HEK293T (cell line): ENCODE measurements around the gene BRPF1.

ENCODE experiments used
- CTCF ChIA-PET: fragments of 350-600 bp; formaldehyde crosslinking; extraction: SDS; loops from one replicate; lab custom pipeline; 2021; ENCODE audit warnings: antibody characterized with exemption, inconsistent platforms; lab: Yijun Ruan, JAX
- POLR2A ChIA-PET: fragments of 350-600 bp; formaldehyde crosslinking; extraction: SDS; loops from one replicate; lab custom pipeline; 2020; ENCODE audit warnings: antibody characterized with exemption, inconsistent platforms; lab: Yijun Ruan, JAX
- DNase-seq: peaks from one replicate; pipeline ENCODE4 v3.0.0; 2012; ENCODE audit warnings: mixed read lengths; ENCODE audit errors: extremely low spot score
- ARNT ChIP-seq: fragments of 450-650 bp; IDR thresholded peaks from 2 replicates; pipeline ENCODE4 v1.6.1; 2017; ENCODE audit warnings: mild to moderate bottlenecking
- BHLHE40 ChIP-seq: fragments of 450-650 bp; IDR thresholded peaks from 2 replicates; pipeline ENCODE4 v1.6.1; 2016; ENCODE audit warnings: mild to moderate bottlenecking, moderate library complexity, borderline replicate concordance
- CTBP1 ChIP-seq: fragments of 450-650 bp; IDR thresholded peaks from 2 replicates; pipeline ENCODE4 v1.6.1; 2016; ENCODE audit warnings: borderline replicate concordance
- ELF4 ChIP-seq: fragments of 450-650 bp; IDR thresholded peaks from 2 replicates; pipeline ENCODE4 v1.6.1; 2017; ENCODE audit warnings: antibody characterized with exemption
- FOXA1 ChIP-seq: fragments of 450-650 bp; IDR thresholded peaks from 2 replicates; pipeline ENCODE4 v1.6.1; 2016; ENCODE audit warnings: mild to moderate bottlenecking
- FOXK2 ChIP-seq: fragments of 450-650 bp; IDR thresholded peaks from 2 replicates; pipeline ENCODE4 v1.6.1; 2016; ENCODE audit warnings: mild to moderate bottlenecking
- FOXM1 ChIP-seq: fragments of 450-650 bp; IDR thresholded peaks from 2 replicates; pipeline ENCODE4 v1.6.1; 2017; ENCODE audit warnings: mild to moderate bottlenecking, borderline replicate concordance
- HDGF ChIP-seq: fragments of 450-650 bp; IDR thresholded peaks from 2 replicates; pipeline ENCODE4 v1.6.1; 2017; ENCODE audit warnings: antibody characterized with exemption, borderline replicate concordance
- L3MBTL2 ChIP-seq: fragments of 450-650 bp; conservative IDR thresholded peaks from 2 replicates; pipeline ENCODE4 v1.6.1; 2016; ENCODE audit warnings: mild to moderate bottlenecking
- LEF1 ChIP-seq: fragments of 450-650 bp; IDR thresholded peaks from 2 replicates; pipeline ENCODE4 v1.6.1; 2017; ENCODE audit warnings: mild to moderate bottlenecking, borderline replicate concordance
- NFRKB ChIP-seq: fragments of 450-650 bp; IDR thresholded peaks from 2 replicates; pipeline ENCODE4 v1.6.1; 2016; ENCODE audit warnings: mild to moderate bottlenecking, moderate library complexity
- SP1 ChIP-seq: fragments of 450-650 bp; IDR thresholded peaks from 2 replicates; pipeline ENCODE4 v1.6.1; 2017
- SUZ12 ChIP-seq: fragments of 450-650 bp; IDR thresholded peaks from 2 replicates; pipeline ENCODE4 v1.6.1; 2016; ENCODE audit warnings: mild to moderate bottlenecking
- TARDBP ChIP-seq: fragments of 450-650 bp; IDR thresholded peaks from 2 replicates; pipeline ENCODE4 v1.6.1; 2016
- ZNF384 ChIP-seq: fragments of 450-650 bp; IDR thresholded peaks from 2 replicates; pipeline ENCODE4 v1.6.1; 2016
- TF ChIP-seq, protein P1 (sequence below): fragments of 450-650 bp; IDR thresholded peaks from 2 replicates; pipeline ENCODE4 v1.6.1; 2016

Gene BRPF1

DNA sequence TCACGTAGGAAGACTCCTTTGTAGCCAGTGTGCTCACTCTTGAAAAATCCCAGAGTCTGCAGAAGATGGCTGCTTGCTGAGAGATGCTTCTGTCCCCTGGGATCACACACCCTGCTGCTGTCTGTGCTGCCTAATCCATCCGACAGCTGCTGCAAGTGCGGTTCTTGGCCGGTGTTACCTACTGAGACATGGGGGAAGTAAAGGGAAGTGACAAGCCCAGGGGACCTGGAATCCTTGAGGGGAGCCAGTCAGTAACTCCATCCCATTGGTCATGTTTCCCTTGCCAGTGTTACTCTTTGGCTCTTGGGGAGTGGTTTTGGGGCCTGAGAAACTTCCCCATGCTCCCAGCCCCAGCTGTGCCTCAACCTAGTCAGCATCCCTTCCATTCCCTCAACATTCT lies 36.2 kb upstream of the BRPF1 start:
- no peak for DNase-seq
- ChIA-PET CTCF (no interaction called here), POLR2A (interaction anchor here (1.5 kb wide), 1 partner anchor 8 kb away, joined by 5 read pairs; the partner anchor contains the start of gene CPNE9)
- TF ChIP-seq TARDBP = no peak
- no peak for TF ChIP-seq ARNT
- TF ChIP-seq NFRKB = no peak
- no peak for TF ChIP-seq ELF4
- no peak for TF ChIP-seq BHLHE40
- TF ChIP-seq FOXK2 = no peak
- no peak for TF ChIP-seq FOXA1
- TF ChIP-seq CTBP1 = no peak
- TF ChIP-seq, protein P1, sequence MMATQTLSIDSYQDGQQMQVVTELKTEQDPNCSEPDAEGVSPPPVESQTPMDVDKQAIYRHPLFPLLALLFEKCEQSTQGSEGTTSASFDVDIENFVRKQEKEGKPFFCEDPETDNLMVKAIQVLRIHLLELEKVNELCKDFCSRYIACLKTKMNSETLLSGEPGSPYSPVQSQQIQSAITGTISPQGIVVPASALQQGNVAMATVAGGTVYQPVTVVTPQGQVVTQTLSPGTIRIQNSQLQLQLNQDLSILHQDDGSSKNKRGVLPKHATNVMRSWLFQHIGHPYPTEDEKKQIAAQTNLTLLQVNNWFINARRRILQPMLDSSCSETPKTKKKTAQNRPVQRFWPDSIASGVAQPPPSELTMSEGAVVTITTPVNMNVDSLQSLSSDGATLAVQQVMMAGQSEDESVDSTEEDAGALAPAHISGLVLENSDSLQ = no peak
- no peak for TF ChIP-seq HDGF
- no peak for TF ChIP-seq ZNF384
- TF ChIP-seq L3MBTL2 = no peak
- TF ChIP-seq FOXM1 = no peak
- no peak for TF ChIP-seq LEF1
- TF ChIP-seq SUZ12 = no peak
- TF ChIP-seq SP1 = no peak

DNA sequence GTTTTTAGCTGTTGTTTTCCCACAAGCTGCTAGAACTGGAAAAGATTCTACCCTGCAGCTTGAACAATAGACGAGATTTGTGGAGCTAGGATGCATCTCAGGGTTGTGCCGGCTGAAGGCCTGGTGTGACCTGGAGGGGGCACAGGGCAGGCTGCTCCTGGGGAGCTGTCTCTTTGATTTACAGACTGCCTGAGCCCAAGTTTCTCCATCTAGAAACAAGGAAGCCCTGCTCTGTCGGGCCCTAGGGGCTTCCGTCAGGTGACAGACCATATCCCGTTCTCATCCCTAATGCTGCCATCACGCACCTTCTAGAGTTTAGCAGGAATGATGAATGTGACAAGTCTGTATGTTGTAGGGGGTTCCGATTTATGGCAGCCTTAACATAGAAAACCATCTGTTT lies 35.8 kb upstream of the BRPF1 start:
- ChIA-PET CTCF (no interaction called here), POLR2A (no interaction called here)
- DNase-seq = no peak
- TF ChIP-seq FOXK2 = no peak

DNA sequence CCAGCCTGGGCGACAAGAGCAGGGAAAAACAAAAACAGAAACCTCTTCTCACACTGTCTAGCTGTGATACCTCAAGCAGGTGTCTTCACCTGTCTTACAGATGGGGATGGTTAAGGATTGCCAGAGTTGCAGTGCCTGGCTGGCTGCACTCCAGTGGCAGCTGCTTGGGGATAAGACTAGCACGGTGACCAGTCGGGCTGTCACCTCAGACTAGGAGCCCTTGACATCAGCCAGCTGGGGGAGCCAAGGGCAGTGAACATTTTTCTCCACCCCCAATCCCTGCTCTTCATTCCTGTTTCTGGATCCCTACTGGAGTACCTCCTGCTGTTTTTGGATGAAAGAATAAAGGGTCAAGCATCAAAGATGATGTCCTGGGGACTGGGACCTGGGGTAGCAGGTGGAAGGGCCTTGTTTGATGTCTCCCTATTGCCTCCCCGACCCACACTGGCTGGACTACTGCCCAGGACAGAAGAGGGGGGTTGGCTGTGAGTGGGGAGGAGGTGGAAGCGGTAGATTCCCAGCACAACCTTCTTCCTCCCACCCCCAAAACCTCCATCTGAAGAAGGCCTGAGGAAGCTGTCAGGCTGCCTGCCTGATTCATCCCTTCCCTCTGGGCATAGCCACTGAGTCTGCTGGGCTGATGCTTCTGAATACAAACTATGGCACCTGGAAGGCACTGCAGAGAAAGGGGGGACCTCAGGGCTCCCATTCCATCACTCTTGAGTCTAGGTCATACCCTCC lies 34.9 kb upstream of the BRPF1 start:
- TF ChIP-seq CTBP1 (no peak), LEF1 (no peak), HDGF (no peak), TARDBP (no peak), FOXK2 (no peak), FOXA1 (no peak), ARNT (no peak), L3MBTL2 (no peak), ELF4 (no peak), BHLHE40 (no peak), ZNF384 (no peak), SUZ12 (no peak), NFRKB (no peak), FOXM1 (no peak), SP1 (no peak)
- POLR2A ChIA-PET = no interaction called here
- CTCF ChIA-PET = interaction anchor here (0.7 kb wide), 1 partner anchor 8 kb away, joined by 3 read pairs; no protein-coding TSS in a partner anchor
- DNase-seq = no peak

DNA sequence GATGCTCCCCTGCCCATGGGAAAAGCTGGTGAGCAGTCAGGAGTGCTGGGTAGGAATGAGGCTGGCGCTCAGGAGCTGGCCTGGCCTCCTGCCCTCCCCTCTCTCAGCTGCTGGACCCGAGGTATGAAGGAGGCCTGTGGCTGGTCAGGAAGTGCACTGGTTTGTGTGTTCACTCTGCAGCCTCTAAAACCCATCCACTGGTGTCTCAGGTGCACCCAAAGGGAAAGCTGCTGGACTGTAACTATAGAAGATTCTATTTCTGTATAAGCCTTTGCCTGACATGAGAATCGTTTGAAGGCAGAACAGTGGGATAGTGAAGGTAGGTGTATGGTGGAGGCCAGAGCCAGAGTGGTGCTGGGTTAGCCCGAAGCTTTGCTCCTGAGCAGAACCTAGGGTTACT lies 33.6 kb upstream of the BRPF1 start:
- ChIA-PET CTCF (no interaction called here), POLR2A (no interaction called here)
- no peak for TF ChIP-seq NFRKB
- TF ChIP-seq, protein P1 = no peak
- no peak for TF ChIP-seq LEF1
- no peak for TF ChIP-seq FOXM1
- TF ChIP-seq TARDBP = no peak
- TF ChIP-seq FOXA1 = no peak
- TF ChIP-seq HDGF = no peak
- no peak for TF ChIP-seq SUZ12
- TF ChIP-seq ZNF384 = no peak
- no peak for DNase-seq

DNA sequence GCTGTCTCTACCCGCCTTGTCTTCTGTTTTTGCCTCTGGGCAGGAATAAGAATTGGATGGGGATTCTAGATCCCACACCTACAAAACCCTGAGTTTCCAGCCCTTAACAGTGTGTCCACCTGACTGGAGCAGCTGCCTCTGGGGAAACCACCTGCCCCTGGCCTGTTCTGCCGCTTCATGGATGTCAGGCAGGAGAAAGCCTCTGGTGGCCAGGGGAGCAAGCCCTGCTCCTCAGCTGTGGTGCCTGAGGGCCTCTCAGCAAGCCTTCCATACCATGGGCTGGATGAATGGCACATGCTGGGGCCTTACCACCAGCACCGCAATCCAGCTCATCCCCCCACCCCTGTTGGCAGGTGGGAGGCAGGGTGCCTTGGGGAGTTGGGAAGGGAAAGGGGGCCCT lies 33.2 kb upstream of the BRPF1 start:
- POLR2A ChIA-PET = no interaction called here

DNA sequence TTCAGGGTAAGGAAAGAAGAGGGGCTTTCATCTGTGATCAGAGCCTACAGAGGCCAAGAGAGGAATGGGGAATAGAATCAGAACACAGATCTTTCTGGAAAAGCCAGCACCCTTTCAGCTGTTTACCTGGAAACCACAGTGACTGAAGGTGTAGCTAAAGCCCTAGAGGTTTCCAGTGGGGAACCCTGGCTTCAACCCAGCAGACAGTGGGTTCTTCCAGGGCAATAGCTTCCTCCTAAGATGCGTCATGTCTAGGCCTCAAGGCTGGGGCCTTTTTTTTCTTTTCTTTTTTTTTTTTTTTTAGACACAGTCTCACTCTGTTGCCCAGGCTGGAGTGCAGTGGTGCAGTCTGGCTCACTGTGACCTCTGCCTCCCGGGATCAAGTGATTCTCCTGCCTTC lies 31.0 kb upstream of the BRPF1 start:
- DNase-seq = no peak
- POLR2A ChIA-PET = no interaction called here
- no peak for TF ChIP-seq HDGF
- no peak for TF ChIP-seq FOXK2
- no peak for TF ChIP-seq ZNF384
- TF ChIP-seq ELF4 = no peak
- no peak for TF ChIP-seq SUZ12
- no peak for TF ChIP-seq FOXA1
- TF ChIP-seq SP1 = no peak
- TF ChIP-seq ARNT = no peak
- TF ChIP-seq TARDBP = no peak
- no peak for TF ChIP-seq L3MBTL2
- TF ChIP-seq BHLHE40 = no peak
- no peak for TF ChIP-seq CTBP1
- TF ChIP-seq, protein P1 = no peak
- TF ChIP-seq FOXM1 = no peak
- CTCF ChIA-PET = no interaction called here

More for the DNA sequence above, 33.2 kb upstream of the BRPF1 start:
- CTCF ChIA-PET = no interaction called here
- no peak for DNase-seq
- TF ChIP-seq FOXM1 (no peak), FOXK2 (no peak), BHLHE40 (no peak), FOXA1 (no peak), TARDBP (no peak), ZNF384 (no peak), SUZ12 (no peak), NFRKB (no peak), LEF1 (no peak), HDGF (no peak)
- TF ChIP-seq, protein P1 = no peak
